T-helper 1 cell treated with Interleukin-12 subunit alpha and Interleukin-12 subunit beta and Interleukin-4 antibody, amounts not matched to agents 30 ng/mL and 1 ng/mL, for 36 hours (primary cell): Measurements from ENCODE around the gene RBPJL. TPM values are rescaled to one million over a fixed set of nuclear protein-coding genes. Genes with fewer than 3 reads are reported as not detected.

Source experiments
- intact Hi-C: fragments of 100-400 bp; cut with micrococcal nuclease; formaldehyde crosslinking; loops from one replicate; pipeline ENCODE4 v1.15.1; 2024
- total RNA-seq: library from RNA; stranded (reverse); gene quantifications from 2 replicates; pipeline ENCODE4 v1.2.3, GENCODE V29; 2022

Gene RBPJL
- total RNA-seq, 1 donor from 2014 or later = not detected

GRCh38 chr20:45293041-45294002, 13.3 kb upstream of the RBPJL start:
- intact Hi-C loops = loop anchor here (1.0 to 5.0 kb wide), 2 partner anchors 8 to 381 kb away; partner anchors contain the start of gene PABPC1L

GRCh38 chr20:45294003-45294368, 12.7 kb upstream of the RBPJL start:
- intact Hi-C loops = loop anchor here (5.0 kb wide), 1 partner anchor 382 kb away; the partner anchor contains the start of gene PABPC1L

- intact Hi-C loops = loop anchor here (5.0 kb wide), 1 partner anchor 382 kb away; the partner anchor contains the start of gene PABPC1L
Observed at GRCh38 chr20:45294659-45295058, 12.0 kb upstream of the RBPJL start.

GRCh38 chr20:45297786-45298497, 8.7 kb upstream of the RBPJL start:
- intact Hi-C loops = no loop called here

- intact Hi-C loops = no loop called here
Observed at GRCh38 chr20:45299786-45300185, 6.9 kb upstream of the RBPJL start.

GRCh38 chr20:45300961-45301360, 5.7 kb upstream of the RBPJL start:
- intact Hi-C loops = loop anchor here (1.0 kb wide), 1 partner anchor 8 kb away; no protein-coding TSS in a partner anchor

GRCh38 chr20:45301824-45302271, 4.8 kb upstream of the RBPJL start:
- intact Hi-C loops = loop anchor here (1.0 to 2.0 kb wide), 2 partner anchors 9 to 17 kb away; no protein-coding TSS in a partner anchor

- intact Hi-C loops = loop anchor here (2.0 kb wide), 1 partner anchor 15 kb away; no protein-coding TSS in a partner anchor
Observed at GRCh38 chr20:45303586-45304463, 2.8 kb upstream of the RBPJL start.

- intact Hi-C loops = no loop called here
Observed at GRCh38 chr20:45304464-45304999, 2.1 kb upstream of the RBPJL start.

- intact Hi-C loops = no loop called here
Observed at GRCh38 chr20:45305262-45305661, 1.4 kb upstream of the RBPJL start.

- intact Hi-C loops = no loop called here
Observed at GRCh38 chr20:45307076-45307640, 518 bp downstream of the RBPJL start.

GRCh38 chr20:45308117-45308778, 1.6 kb downstream of the RBPJL start, which contains the start of gene MATN4:
MATN4 (minus strand) TSS chr20:45308299; CDS start chr20:45305582, 2,717 bp downstream.
- intact Hi-C loops = no loop called here

GRCh38 chr20:45309075-45309474, 2.4 kb downstream of the RBPJL start:
- intact Hi-C loops = no loop called here

GRCh38 chr20:45311589-45312211, 5.1 kb downstream of the RBPJL start:
- intact Hi-C loops = loop anchor here (10.0 kb wide), 1 partner anchor 1097 kb away; the partner anchor contains the start of gene OSER1

GRCh38 chr20:45312241-45312640, 5.6 kb downstream of the RBPJL start:
- intact Hi-C loops = loop anchor here (10.0 kb wide), 1 partner anchor 1097 kb away; the partner anchor contains the start of gene OSER1

GRCh38 chr20:45313065-45313695, 6.5 kb downstream of the RBPJL start:
- intact Hi-C loops = loop anchor here (10.0 kb wide), 1 partner anchor 1098 kb away; the partner anchor contains the start of gene OSER1

GRCh38 chr20:45313943-45314342, 7.3 kb downstream of the RBPJL start:
- intact Hi-C loops = loop anchor here (10.0 kb wide), 1 partner anchor 1099 kb away; the partner anchor contains the start of gene OSER1

GRCh38 chr20:45315672-45316071, 9.0 kb downstream of the RBPJL start:
- intact Hi-C loops = loop anchor here (10.0 kb wide), 1 partner anchor 1101 kb away; the partner anchor contains the start of gene OSER1
